Activated CD8-positive, alpha-beta T cell treated with anti-CD3 and anti-CD28 coated beads for 36 hours (primary cell): ENCODE measurements around the gene OR5M3. TPM values are rescaled to one million over a fixed set of nuclear protein-coding genes. Genes with fewer than 3 reads are reported as not detected.

Source experiments
- ATAC-seq: fragments of 200-7000 bp; cut with Tn5 transposase; one replicate; pipeline ENCODE4 v1.10.0; 2021; ENCODE audit warnings: mild to moderate bottlenecking, moderate library complexity
- CTCF ChIA-PET: fragments of 350-600 bp; sonication (Branson Sonifier 250); formaldehyde crosslinking; loops from one replicate; lab custom pipeline; 2021; ENCODE audit warnings: antibody characterized with exemption; lab: Charles Lee
- POLR2A ChIA-PET: fragments of 350-600 bp; sonication (Branson Sonifier 250); formaldehyde crosslinking; loops from one replicate; lab custom pipeline; 2021; ENCODE audit warnings: antibody characterized with exemption; lab: Charles Lee
- DNase-seq: peaks from one replicate; pipeline ENCODE4 v3.0.0-alpha.2; 2020
- H3K27ac Mint-ChIP-seq: one replicate; pipeline ENCODE4 v1.8.0; 2021; ENCODE audit warnings: mild to moderate bottlenecking, mixed read lengths
- H3K27me3 Mint-ChIP-seq: one replicate; pipeline ENCODE4 v1.8.0; 2021; ENCODE audit warnings: mixed read lengths
- H3K36me3 Mint-ChIP-seq: one replicate; pipeline ENCODE4 v1.8.0; 2021; ENCODE audit warnings: low read depth, mixed read lengths
- H3K4me1 Mint-ChIP-seq: one replicate; pipeline ENCODE4 v1.8.0; 2021; ENCODE audit warnings: low read depth, mixed read lengths
- H3K4me3 Mint-ChIP-seq: one replicate; pipeline ENCODE4 v1.8.0; 2021; ENCODE audit warnings: mild to moderate bottlenecking, moderate library complexity, mixed read lengths
- H3K9me3 Mint-ChIP-seq: one replicate; pipeline ENCODE4 v1.8.0; 2021; ENCODE audit warnings: mixed read lengths
- CTCF ChIP-seq: fragments of 200-600 bp; IDR thresholded peaks from one replicate; pipeline ENCODE4 v1.8.0; 2022; ENCODE audit warnings: antibody characterized with exemption, mild to moderate bottlenecking
- intact Hi-C: fragments of 100-400 bp; cut with micrococcal nuclease; formaldehyde crosslinking; loops from one replicate; pipeline ENCODE4 v1.10.0; 2022
- total RNA-seq, 2 experiments: library from RNA; stranded (reverse); gene quantifications; one replicate each; pipeline ENCODE4 v1.2.3, GENCODE V29; 2021

OR5M3 gene
- total RNA-seq: not detected

DNA sequence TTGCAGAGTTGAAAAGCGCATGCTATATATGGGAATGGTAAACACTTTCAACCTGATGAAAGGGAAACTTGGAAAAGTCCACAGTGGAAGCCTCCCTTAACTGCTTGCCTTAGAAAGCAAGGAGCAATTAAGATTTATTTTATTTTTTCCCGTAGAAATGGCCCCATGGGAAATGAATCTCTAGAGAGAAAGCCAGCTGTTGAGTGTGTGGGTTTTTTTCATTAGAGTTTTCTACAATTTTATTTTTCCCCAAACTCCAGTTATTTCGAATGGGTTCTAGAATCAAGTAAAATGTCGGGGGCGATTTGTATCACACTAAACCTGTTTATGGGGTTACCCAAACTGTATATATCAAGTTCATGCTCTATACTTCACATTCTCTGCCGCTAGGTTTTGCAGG is at the start of gene OR5M3:
Gene OR5M3, minus strand, starts transcription at position 101 of the 400 bp plus-strand sequence. CDS start 2,855 bp downstream, outside the sequence.
- intact Hi-C loops: no loop called here
- peaks cover 10% of the 10 kb centered on the region for H3K9me3 Mint-ChIP-seq
- ATAC-seq (no peak), DNase-seq (no peak)
- no peaks in the 10 kb centered on the region for H3K36me3 Mint-ChIP-seq
- no peak for TF ChIP-seq CTCF
- no peaks in the 10 kb centered on the region for H3K4me1 Mint-ChIP-seq
- CTCF ChIA-PET: no interaction called here
- H3K27ac Mint-ChIP-seq: no peak within 1 kb of the TSS
- H3K27me3 Mint-ChIP-seq: no peaks in the 10 kb centered on the region
- POLR2A ChIA-PET: no interaction called here
- no peak within 1 kb of the TSS for H3K4me3 Mint-ChIP-seq

GRCh38 chr11:56522008-56522407 is 48.9 kb upstream of the OR5M3 start:
- Mint-ChIP-seq H3K27ac (no peak overlapping the region), H3K4me1 (no peaks in the 10 kb centered on the region), H3K9me3 (peaks cover 5% of the 10 kb centered on the region), H3K27me3 (no peaks in the 10 kb centered on the region), H3K36me3 (no peaks in the 10 kb centered on the region), H3K4me3 (no peak overlapping the region)
- CTCF ChIA-PET: no interaction called here
- intact Hi-C loops: no loop called here
- DNase-seq (no peak), ATAC-seq (no peak)
- POLR2A ChIA-PET: no interaction called here
- no peak for TF ChIP-seq CTCF

- Mint-ChIP-seq H3K36me3 (no peaks in the 10 kb centered on the region), H3K9me3 (peaks cover 2% of the 10 kb centered on the region), H3K4me1 (no peaks in the 10 kb centered on the region), H3K4me3 (no peak overlapping the region), H3K27ac (no peak overlapping the region), H3K27me3 (no peaks in the 10 kb centered on the region)
- ChIA-PET CTCF (no interaction called here), POLR2A (interaction anchor here (0.7 kb wide), 1 partner anchor 120 kb away, joined by 3 read pairs; no protein-coding TSS in a partner anchor)
- no peak for DNase-seq
- no peak for ATAC-seq
- intact Hi-C loops: no loop called here
- no peak for TF ChIP-seq CTCF
These were observed 40.1 kb upstream of the OR5M3 start for GRCh38 chr11:56513280-56513679.

DNA sequence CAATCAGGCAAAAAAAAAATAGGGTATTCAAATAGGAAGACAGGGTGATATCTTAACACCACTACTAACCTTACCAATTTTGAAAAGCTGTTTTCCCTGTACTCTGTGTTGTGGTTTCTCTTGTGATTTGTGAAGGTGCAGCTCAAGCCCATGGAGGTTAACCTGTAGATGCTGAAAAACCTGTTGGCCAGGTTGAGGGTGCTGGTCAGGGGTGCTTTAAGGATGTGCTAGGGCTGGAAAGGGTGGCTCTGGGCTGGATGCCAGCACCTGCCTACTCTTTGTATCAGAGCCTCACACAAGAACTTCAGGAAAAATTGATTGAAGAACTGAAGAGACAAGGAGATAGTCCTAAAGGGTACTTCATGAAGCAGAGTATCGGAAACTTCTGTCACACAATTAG is 36.3 kb upstream of the OR5M3 start:
- POLR2A ChIA-PET: no interaction called here
- Mint-ChIP-seq H3K9me3 (no peaks in the 10 kb centered on the region), H3K27ac (no peak overlapping the region), H3K4me3 (no peak overlapping the region), H3K27me3 (no peaks in the 10 kb centered on the region), H3K4me1 (no peaks in the 10 kb centered on the region), H3K36me3 (no peaks in the 10 kb centered on the region)
- DNase-seq (no peak), ATAC-seq (no peak)
- TF ChIP-seq CTCF: no peak
- CTCF ChIA-PET: no interaction called here
- intact Hi-C loops: no loop called here

DNA sequence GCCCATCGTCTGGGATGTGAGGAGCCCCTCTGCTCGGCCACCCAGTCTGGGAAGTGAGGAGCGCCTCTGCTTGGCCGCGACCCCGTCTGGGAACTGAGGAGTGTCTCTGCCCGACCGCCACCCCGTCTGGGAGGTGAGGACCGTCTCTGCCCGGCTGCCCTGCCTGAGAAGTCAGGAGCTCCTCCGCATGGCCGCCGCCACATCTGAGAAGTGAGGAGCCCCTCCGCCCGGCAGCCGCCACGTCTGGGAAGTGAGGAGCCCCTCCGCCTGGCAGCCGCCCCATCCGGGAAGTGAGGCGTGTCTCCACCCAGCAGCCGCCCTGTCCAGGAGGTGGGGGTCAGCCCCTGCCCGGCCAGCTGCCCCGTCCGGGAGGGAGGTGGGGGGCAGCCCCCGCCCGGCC is 23.9 kb upstream of the OR5M3 start:
- Mint-ChIP-seq H3K27ac (no peak overlapping the region), H3K4me3 (no peak overlapping the region), H3K4me1 (no peaks in the 10 kb centered on the region), H3K27me3 (no peaks in the 10 kb centered on the region), H3K36me3 (no peaks in the 10 kb centered on the region), H3K9me3 (peaks cover 5% of the 10 kb centered on the region)
- intact Hi-C loops: no loop called here
- ATAC-seq: no peak
- no peak for TF ChIP-seq CTCF
- no peak for DNase-seq
- ChIA-PET POLR2A (no interaction called here), CTCF (no interaction called here)
